Spleen (tissue), 3 donors: ENCODE measurements around the gene AKAP13.

Experiments used
- POLR2A ChIP-seq, 3 donors: fragments of 450-650 bp; IDR thresholded peaks; one replicate each; pipeline ENCODE4 v1.5.1; 2017; ENCODE audit warnings: antibody characterized with exemption in 3 of 3, mild to moderate bottlenecking in 1 of 3
- POLR2AphosphoS5 ChIP-seq, 3 donors: sonication (generic); formaldehyde crosslinking; IDR thresholded peaks; one replicate each; pipeline ENCODE4 v1.5.1; 2017; ENCODE audit warnings: antibody characterized with exemption in 3 of 3

DNA sequence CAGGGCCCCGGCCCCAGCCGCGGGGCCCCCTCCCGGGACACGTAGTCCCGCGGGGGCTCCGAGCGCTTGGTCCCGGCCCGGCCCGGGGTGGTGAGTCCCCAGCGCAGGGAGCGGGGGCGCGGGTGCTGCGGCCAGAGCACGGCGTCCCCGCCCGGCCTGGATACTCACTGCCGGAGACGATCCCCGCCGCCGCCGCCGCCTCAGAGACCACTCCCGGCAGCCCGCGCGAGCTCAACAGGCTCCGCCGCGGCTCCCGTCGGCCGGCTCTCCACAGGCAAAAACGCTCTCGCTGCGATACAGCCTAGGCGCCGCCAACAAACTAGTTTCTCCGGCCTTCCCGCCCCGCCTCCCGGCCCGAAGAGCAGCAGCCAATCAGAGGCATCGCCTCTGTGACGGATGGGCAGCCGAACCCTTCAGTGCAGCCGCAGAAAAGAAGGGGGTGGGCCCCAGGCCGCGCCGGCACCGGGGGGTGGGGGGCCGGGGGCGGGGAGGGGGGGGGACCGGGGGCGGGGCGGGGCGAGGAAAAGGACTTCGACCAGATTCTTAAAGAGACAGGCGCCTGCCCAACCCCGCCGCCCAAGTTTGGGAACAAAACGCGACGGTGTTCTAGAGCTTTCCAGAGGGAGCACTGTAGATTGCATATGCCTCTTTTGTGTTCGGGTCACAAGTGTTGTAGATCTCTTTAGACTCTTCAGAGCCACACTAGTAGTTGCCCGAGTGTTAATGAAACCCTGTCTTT lies 414.4 kb downstream of the AKAP13 start, which contains the start of gene KLHL25:
- peak; percentile 80 to 93 (median 87) for TF ChIP-seq POLR2AphosphoS5 (IDR thresholded peaks at IDR 0.05)
- TF ChIP-seq POLR2A (IDR thresholded peaks at IDR 0.05), result peak in 1 of 3 donors; percentile 65
